ENCODE measurements around the gene TMEM131. TPM values are rescaled to one million over a fixed set of nuclear protein-coding genes. Genes with fewer than 3 reads are reported as not detected.

The TMEM131 gene
- polyA plus RNA-seq, 3 donors = 43.6 to 50.6 (median 48.2) TPM

DNA sequence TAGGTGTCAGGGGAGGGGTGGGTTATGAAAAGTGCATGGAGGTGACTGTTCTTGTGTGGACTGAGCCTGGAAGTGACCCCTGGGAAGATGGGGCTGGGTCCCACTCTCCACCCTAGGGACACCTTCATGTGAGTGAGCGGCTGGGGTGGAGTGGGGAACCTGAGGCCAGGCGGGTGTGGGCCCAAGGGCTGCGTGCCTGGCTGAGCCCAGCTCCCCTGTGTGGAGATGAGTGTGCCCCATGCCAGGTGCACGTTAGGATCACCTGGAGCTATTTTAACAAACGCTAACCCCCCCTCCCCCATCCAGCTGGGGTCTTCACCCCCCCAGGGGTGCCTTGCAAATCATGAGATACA is 255.9 kb downstream of the TMEM131 start:
- DNase-seq = no peak

DNA sequence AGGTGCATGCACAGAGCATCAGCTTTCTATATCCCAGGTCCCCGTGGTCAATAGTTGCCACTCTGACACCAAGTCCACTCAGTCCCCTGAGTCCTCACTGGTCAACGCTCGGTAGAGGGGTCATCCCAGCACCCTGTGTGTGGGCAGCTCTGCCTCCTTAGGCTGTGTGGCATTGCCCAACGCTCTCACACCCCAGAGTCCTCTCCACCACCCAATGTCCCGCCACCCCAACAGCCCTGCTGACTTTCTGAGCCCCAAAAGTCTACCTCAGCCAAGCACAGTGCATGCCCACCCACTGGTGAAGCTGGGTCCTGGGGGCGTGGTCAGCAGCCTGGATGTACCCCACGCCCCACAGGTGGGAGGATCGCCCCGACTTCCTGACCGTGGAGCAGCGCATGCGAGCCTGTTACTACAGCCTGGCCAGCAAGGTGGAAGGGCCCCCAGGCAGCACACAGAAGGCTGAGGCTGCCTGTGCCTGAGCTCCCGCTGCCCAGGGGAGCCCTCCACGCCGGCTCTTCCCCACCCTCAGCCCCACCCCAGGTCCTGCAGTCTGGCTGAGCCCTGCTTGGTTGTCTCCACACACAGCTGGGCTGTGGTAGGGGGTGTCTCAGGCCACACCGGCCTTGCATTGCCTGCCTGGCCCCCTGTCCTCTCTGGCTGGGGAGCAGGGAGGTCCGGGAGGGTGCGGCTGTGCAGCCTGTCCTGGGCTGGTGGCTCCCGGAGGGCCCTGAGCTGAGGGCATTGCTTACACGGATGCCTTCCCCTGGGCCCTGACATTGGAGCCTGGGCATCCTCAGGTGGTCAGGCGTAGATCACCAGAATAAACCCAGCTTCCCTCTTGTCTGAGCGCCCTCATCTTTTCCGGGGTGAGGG is 256.5 kb downstream of the TMEM131 start:
- no peak for DNase-seq

DNA sequence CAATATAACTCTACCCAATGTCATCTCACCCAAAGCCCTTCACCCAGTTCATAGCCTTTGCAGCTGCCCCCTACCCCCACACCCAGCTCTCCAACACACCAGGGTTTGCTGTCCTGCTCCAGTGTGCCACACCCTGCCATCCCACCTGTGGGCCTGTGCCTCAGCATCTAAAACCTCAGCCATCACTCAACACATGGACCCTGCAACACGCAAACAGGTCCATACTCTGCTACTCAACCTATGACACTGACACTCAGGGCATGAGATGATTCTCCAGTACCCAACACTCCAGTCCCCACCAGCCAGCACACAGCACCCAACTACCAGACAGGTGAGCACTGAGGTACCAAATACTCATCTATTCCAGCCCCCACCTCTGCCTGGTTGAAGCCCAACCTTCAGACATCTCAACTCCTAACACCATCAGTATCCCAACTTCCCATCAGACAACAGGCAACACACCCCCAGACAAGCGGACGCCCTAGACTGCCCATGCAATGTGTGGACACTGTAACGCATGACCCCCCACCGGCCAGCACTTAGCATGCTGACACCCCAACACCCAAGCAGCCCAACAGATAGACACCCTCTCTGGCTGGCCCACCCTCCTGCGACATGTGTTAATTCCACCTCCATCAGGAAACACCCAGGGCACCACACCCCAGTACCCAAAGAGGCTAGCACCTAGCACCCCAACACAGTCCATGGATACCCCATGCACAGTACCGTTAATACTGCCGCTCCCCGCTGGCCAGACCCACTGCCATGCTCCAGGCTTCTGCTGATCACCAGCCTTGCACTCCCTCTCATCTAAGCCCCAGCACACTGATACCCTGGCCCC is 257.3 kb downstream of the TMEM131 start:
- no peak for DNase-seq

DNA sequence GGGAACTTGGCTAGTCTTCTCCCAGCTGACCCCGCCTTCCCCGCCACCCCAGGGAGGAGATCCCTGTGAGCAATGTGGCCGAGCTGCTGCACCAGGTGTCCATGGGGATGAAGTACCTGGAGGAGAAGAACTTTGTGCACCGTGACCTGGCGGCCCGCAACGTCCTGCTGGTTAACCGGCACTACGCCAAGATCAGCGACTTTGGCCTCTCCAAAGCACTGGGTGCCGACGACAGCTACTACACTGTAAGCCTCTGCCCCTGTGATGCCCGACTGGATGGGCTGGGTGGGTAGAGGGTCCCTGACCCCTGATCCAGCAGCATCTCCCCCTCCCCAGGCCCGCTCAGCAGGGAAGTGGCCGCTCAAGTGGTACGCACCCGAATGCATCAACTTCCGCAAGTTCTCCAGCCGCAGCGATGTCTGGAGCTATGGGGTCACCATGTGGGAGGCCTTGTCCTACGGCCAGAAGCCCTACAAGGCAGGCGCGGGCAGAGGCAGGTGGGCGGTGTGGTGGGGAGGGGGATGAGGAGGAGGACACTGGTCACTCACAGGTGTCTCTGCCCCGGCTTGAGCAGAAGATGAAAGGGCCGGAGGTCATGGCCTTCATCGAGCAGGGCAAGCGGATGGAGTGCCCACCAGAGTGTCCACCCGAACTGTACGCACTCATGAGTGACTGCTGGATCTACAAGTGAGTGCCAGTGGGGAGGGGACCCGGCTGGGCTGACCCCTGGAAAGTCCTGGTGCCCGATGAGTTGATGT is 258.1 kb downstream of the TMEM131 start:
- no peak for DNase-seq

DNA sequence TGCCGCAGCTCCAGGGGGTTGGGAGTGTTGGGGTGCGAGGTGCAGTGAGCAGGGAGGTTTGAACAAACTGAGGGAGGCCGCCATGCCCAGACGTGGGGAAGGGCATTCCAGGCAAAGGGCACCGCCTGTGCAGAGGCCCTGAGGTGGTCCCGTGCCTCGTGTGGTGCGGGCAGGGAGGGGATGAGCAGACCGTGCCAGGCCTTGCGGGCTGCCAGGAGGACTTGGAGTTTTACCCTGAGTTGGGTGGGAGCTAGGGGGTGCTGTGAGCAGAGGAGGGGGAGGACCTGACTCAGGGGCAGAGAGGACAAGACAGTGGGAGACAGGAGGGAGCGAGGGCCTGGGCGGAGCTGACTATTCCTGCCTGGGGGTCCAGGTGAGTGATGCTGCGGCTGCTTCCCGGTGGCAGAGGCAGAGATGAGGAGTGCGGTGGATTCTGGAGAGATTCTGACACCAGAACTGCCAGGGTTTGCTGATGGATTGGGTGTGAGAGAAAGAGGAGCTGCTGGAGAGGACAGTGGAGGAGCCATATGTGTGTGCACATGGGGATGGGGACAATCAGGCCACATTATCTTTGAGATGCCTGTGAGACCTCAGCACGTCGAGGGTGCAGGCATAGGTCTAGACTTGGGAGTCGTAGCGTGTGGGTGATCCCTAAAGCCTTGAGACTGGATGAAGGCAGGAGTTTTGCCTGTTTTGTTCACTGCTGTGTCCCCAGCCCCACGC is 259.0 kb downstream of the TMEM131 start:
- no peak for DNase-seq

DNA sequence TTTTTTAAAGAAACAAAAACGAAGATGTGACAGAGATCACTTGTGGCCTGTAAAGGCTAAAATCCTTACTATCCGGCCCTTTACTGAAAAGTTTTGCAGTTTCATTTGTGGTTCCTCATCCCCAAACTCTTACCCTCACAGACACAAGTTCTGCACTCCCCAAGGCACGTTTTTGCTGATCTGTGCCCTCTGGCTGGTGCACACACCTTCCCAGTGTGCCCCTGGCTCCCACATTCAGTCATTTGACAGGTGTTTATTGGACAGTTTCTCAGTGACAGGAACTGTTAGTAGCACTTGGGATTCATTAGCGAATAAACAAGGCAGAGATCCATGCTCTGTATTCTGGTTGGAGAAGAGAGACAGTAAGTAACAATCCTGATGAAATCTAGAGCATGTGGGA is 259.6 kb downstream of the TMEM131 start:
- no peak for DNase-seq

DNA sequence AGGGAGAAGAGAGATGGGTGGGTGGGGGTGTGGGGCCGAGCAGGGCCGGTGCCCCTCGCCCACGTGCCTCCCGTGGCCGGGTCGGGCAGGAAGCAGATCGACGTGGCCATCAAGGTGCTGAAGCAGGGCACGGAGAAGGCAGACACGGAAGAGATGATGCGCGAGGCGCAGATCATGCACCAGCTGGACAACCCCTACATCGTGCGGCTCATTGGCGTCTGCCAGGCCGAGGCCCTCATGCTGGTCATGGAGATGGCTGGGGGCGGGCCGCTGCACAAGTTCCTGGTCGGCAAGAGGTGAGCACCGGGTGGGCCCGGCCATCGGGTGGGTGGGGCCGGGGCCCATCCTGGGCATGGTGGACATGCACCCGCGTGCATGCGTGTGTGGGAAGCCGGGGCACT is 260.6 kb downstream of the TMEM131 start:
- DNase-seq = no peak

DNA sequence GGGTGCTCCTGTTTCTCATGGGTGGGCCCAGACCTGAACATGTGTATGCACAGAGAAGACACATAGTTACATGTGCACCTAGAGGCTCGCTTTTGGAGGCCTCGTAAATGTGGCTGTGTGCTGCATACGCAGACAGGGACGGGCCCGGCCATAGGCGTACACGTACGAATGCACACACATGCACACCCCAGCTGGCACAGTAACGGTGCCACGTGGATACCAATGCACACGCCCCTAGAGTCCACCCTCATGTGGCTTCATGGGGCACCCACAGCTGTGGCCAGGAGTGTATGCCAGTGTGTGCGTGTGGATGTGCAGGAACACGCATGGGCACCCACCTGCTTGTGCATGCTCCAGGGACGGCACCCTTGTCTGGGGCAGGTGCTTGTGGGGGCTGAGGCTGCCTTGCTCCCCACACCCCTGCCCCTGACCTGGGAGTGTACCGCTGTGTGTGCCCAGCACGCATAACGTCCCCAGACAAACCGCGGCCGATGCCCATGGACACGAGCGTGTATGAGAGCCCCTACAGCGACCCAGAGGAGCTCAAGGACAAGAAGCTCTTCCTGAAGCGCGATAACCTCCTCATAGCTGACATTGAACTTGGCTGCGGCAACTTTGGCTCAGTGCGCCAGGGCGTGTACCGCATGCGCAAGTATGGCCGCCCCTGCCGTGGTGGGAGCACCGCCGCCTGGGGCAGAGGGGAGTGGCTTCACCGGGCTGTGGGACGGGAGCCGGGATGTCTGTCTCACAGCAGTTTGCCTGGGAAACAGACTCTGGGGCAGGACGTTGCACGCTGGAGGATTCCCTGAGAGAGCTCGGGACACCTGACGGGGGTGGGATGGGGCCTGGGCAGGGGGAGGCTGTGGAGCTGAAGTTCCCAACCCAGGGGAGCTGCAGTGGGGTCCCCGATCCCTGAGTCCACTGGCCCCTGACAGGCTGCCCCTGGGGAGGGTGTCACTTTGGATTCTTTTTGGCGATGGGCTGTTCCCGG is 261.4 kb downstream of the TMEM131 start:
- DNase-seq = no peak

DNA sequence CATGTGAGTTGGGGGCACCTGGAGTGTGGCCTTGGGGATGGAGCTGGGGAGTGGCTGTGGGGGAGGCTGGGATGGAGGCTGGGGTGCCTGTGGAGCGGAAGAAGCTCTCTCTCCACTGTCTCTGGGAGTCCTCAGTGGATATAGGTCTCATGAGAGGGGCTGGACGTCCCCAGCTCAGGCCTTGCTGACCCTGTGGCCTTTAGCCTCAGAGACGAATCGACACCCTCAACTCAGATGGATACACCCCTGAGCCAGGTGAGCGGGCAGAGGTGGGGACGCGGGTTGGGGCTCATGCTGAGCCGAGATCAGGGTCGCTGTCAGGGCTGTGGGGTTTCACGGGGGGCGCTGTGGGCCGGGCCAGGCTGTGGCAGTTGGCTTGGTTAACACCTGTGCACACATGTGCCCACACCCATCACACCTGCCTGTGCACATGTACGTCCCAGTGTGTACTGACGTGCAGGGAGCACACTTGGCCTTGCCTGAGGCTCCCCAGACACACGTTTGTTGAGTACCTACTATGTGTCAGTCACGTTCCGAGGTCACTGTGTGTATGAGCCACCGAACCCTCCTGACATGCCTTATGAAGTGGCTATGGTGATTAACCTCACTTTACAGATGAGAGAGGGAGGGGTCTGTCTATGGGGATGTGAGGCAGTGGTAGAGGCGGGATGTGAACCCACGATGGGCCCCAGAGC is 262.3 kb downstream of the TMEM131 start:
- DNase-seq = no peak

DNA sequence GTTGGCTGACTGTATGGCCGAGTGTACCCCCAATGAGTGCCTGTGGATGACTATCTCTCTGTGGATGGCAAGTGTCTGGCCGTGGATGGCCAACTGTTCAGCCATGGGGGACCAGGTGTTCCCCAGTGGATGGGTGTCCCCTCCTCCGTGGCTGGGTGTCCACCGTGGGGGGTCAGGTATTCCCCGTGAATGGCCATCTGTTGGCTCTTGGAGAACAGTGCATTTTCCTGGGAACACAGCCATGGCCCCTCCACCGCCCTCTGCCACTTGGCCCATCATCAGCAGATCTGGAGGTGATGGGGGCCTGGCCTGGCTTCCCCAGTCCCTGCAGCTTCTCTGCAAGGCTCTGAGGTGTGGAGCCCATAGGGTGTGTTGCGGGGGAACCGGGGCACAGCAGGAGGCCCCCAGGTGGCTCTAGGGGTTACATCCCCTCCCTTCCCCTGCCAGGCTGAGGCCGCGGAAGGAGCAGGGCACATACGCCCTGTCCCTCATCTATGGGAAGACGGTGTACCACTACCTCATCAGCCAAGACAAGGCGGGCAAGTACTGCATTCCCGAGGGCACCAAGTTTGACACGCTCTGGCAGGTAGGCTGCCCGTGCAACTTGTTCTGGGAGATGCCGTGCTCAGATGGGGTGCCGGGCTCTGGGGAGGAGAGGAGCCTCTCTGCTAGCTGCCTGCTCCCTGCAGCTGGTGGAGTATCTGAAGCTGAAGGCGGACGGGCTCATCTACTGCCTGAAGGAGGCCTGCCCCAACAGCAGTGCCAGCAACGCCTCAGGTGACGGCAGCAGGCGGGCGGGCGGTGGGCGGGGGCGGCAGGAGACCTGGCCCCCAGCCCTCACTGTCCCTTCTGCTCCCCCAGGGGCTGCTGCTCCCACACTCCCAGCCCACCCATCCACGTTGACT is 263.1 kb downstream of the TMEM131 start:
- DNase-seq = no peak

DNA sequence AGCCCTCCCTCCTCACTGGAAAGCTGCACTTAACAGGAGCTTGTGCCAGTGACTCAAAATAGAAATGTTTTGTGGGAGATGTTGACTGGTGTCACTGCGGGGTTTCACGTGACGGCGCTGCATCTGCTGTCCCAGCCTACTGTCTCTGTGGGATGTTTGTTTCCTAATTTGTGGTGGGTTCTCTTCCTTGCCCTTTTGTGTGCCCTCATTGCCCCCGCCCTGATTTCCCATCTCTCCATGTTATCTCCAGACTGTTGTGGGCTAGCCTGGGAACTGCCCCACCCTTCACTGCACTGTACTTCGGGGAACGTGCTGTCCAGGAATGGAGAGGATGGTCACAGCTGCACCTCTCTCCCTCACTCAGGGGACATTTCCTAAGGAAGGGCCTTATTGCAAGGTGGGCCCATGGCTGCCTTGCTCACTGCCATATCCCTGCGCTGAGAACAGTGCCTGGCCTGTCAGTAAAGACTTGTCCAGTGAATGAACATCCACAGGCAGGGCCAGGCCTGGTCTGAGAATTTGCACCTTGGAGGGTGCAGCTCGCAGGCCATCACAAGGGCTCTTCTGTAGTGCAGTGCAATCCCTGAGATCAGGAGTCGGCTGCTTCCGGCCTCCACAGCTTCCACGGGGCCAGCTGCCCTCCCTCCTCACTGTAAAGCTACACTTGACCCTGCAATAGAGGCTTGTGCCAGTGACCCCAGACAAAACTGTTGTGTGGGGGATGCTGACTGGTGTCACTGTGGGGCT is 264.3 kb downstream of the TMEM131 start:
- no peak for DNase-seq

DNA sequence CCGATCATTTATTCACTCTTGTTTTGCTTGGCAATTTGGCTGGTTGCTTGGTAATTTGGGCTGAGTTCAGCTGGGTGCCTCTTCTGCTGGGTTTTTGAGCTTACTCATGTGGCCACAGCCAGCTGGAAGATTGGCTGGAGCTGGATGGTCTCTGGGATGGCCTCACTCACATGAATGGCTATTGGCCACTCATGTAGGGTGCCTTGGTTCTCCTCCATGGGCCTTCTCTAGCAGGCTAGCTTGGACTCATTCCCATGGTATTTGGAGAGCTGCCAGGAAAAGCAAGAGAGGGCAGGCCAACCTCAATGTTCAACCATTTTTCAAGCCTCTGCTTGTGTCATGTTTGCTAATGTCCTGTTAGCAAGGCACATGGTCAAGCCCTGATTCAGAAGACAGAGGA is 265.5 kb downstream of the TMEM131 start:
- DNase-seq = no peak

DNA sequence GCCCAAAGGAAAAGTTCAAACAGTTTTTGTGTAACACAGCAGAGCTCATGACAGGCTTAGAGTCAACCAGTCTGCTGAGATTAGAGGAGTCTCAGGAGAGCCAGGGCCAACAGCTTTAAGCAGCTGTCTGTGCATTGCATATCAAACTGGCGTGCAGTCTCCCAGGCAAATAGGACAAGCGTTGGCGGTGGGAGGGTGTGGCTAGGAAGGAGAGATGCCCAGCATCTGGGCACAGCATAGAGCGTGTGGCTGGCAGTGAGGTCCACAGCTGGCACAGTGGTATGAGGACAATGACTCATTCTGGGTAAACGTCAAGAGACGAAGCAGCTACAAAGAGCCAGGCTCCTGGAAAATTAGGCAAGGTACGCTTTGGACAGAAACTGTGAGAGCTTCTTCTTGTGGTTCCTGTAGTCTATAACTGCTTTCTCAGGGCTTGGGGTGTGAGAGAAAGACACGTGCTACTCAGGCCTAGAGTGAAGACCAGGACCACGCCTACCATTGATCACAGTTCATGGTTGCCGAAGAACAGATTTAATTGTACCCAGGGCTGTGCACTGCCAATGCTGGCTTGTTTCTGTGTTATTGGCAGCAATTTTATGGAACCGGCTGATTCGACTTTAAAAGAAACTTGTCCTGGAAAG is 267.5 kb downstream of the TMEM131 start:
- DNase-seq = no peak

DNA sequence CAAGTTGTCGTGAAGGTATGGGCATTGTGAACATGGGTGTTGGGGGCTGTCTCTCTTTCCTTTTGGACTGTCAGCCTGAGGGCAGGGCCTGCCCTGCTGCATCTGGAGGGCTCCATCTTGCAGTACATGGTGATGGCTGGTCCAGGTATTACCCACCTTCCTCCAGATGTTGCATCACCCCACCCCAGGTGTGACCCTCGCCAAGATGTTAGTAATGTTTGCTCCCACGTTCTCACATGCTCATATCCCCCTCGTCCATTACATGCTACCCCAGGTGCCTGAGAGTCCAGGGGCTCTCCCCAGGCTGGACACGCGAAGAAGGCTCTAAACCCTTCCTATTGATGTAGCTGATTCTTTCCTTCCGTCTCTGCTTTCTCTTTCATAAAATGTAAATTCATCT is 268.5 kb downstream of the TMEM131 start:
- no peak for DNase-seq

DNA sequence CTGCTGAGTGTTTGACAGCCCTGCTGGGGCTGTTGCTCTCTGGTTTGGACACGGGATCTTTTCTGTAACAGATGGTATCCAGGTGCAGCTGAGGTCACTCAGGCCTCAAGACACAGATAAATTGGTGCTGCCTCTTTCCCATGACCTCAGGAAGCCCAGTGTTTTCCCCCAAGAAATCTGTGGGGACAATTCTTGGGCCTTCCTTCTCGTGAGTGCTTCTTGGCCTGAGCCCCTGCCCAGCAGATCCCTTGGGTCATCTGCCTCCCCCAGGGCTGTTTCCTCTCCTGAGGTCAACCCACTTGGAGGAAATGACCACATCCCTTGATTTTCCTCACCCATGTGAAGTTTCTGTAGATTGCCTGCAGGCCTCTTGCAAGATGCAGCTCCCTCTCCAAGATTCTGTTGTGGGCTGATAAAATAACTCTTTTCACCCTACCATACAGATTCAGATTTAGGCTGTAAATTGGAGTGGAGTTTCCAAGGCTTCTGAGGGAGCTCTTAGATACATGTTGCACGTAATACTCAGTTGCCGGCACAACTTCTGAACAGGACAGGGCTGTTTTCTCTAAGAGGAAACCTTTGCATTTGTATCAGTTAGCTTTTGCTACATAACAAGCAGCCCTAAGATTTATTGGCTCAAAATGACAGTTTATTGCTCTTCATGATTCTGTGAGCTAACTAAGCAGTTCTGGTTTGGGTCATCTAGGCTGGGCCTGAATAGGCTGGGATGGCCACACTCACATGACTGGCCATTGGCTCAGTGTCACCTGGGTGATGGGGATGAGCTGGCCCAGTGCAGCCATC is 269.3 kb downstream of the TMEM131 start:
- DNase-seq = no peak

DNA sequence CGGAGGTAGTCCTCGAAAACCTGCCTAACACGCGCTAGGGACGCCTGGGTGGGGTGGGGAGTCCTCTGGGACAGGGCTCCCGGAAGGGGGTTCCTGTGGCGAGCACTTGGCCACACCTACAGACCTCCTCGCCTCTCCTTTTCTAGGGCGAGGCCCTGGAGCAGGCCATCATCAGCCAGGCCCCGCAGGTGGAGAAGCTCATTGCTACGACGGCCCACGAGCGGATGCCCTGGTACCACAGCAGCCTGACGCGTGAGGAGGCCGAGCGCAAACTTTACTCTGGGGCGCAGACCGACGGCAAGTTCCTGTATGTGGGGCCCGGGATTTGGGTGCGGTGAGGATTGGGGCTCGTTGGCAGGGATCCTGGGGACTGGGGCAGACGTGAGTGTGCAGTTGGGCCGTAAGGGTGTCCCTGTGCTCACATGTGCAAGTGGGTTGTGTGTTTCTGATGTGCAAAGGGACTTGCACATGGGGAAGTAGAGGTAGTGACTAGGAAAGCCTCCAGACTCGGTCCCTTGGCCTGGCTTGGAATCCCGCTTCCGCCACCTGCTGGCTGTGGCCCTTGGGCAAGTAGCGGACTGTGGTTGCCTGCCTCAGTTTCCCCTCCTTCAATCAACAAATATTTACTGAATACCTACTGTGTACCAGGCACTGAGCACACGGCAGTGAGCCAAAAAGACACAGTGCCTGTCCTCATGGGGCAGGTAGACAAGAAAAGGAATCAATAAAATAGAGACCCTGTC is 270.6 kb downstream of the TMEM131 start:
- no peak for DNase-seq

Measured in renal pelvis (tissue), 4 donors.